HG03442 (cell line): ENCODE results near the gene TTLL11.
"Not testable (repeated sequence)": the region's sequence is repeated elsewhere in the genome, so short reads cannot be mapped to it uniquely, and the experiment has no call there.

Experiments
- ATAC-seq: cut with Tn5 transposase; IDR thresholded peaks from one replicate; pipeline ENCODE4 v1.9.1; 2021; ENCODE audit warnings: mild to moderate bottlenecking, moderate library complexity; ENCODE audit not compliant: unreplicated experiment

Gene TTLL11

DNA sequence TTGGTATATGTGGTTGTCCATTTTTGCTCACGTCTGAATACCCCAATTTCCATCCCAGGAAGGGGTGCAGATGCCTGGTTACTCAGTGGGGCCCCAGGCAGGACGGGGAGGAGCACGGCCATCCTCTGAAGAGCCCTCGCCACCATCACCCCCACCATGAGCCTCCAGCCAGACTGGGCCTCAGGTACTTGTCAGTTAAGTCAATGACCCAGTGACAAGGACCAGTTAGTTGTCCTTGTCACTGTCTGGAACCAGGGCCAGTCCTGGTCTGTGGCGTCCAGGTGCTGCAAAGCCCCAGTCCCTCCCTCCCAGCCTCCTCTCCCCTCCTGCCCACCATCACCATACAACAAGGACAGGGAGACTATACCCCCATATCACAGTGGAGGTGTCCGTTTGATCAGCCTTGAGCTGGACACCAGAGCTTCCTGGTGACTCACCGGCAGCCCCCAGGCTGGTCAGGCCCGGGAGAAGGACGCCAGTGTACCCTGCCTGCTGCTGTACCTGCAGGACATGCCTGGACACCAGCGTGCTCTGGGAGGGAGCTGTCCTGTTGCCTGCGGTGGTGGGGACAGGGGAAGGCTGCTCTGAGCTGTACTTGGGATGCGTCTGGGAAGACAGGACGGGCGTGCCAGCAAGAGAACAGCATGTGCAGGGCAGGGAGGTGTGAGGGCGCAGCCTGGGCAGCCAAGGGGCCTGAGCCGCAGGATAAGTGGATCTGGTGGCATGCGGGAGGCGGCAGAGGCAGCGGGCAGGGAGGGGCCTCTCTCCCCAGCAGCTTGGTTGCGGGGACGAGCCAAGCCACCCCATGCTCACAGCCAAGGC lies 32.6 kb upstream of the TTLL11 start:
- no peak for ATAC-seq

GRCh38 chr9:122125158-122125508 lies 32.0 kb upstream of the TTLL11 start:
- no peak for ATAC-seq

DNA sequence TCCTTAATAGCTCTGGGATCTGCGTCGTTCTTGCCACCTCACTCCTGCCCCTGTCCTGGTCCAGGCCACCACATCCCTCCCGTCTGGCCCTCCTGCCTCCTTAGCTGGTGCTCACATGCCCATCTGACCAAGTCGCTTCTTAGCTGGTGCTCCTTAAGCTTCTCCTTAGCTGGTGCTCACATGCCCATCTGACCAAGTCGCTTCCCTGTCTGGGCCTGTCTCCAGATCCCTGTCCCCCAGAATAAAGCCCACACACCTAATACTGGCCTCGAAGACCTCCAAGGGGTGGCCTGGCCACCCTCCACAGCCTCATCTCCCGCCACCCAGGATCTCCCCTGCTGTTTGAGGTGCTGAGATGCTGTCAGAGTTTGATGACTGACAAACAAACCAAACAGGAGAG lies 31.4 kb upstream of the TTLL11 start:
- ATAC-seq = no peak

- ATAC-seq = no peak
Measured at GRCh38 chr9:122124048-122124447, 30.9 kb upstream of the TTLL11 start.

DNA sequence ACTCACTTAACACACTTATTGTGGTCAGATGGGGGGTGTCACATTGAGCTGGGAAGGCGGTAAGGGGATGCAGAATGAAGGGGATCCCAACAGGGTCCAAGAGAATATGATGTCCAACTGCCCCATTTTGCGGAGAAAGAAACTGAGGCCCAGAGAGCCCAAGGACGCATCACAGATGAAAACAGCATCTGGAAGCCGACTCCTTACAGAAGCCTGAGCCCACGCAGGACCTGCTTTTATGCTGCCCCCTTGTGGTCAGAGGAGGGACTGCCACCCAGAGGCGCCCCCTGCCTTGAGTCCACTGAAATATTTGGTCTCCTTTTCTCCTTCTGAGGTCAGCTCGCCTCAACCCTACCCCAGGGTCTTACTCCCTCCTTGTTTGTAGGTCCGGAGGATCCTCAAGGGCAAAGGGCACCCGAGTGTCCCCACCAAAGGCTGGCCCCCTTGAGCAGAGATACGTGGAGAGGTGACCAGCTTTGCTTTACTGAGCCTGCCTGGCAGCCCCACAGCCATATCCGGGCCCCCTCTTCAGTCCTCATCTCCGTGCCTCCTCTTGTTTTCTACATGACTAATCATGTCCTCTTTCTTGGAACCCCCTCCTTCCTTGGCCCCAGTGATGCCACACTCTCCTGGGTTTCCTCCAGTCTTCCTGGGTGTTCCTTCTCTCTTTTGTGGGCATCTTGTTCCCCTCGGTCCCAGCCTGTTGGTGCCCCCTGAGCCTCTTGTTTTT lies 30.0 kb upstream of the TTLL11 start:
- ATAC-seq = no peak

DNA sequence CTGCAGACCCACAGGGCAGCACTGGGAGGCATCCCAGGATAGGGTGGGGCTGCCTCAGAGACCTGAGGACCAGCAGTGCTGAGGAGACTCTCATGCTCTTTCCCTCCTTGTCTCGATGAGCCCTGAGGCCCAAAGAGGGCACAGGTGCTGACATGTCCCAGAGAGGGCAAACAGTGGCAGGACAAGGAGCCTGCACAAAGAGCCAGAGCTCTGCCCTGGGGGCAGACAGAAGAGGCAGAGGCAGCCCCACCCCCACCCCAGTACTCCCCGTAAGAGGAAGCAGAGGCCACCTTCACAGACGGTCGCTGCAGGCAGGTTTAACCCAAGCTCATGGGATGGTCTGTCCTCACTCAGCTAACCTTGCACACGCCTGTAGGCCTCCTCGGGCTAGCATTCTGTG lies 29.4 kb upstream of the TTLL11 start:
- no peak for ATAC-seq

DNA sequence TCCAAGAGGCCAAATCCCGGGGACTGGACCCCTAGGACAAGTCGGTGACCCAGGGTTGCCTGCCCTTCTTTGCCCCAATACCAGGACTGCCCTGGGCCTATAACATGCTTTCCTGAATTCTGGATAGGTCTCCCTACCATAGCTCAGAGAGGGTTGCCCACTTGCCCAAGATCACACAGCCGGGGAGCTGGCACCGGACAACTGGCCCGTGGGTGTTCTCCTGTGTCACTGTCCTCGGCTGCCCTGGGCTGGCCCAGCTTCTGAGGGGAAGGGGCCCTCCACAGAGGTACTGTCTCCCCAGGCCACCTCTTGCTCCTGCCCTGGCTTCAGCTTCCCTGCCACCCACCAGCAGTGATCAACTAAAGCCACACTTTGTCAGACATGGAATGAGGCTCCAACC lies 28.8 kb upstream of the TTLL11 start:
- ATAC-seq = no peak

GRCh38 chr9:122121391-122121790 lies 28.3 kb upstream of the TTLL11 start:
- no peak for ATAC-seq

GRCh38 chr9:122120316-122121071 lies 27.4 kb upstream of the TTLL11 start:
- ATAC-seq = no peak

DNA sequence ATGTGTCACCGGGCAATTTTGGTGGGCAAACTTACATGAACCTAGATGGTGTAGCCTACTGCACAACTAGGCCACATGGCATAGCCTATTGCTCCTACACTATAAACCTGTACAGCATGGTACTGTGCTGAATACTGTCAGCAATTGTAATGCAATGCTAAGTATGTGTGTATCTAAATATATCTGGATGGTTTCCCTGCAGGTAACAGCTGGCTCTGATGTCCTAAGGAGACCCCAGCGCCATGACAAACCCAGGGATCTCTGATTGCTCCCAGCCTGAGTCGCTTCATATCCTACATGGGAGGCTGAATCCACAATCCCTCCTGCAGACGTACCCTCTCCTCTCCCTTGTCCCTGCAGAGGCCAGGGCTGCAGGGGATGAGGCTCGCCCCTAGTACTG lies 26.6 kb upstream of the TTLL11 start:
- ATAC-seq = no peak

DNA sequence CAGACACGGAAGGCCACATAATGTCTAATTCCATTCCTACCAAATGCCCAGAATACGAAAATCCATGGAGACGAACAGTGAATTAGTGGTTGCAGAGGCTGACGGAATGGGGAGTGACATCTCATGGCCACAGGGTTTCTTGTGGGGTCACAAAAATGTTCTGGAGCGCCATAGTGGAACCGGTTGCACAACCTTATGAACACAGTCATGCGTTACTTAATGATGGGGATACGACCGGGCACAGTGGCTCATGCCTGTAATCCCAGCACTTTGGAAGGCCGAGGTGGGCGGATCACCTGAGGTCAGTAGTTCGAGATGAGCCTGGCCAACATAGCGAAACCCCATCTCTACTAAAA lies 26.0 kb upstream of the TTLL11 start:
- ATAC-seq = no peak

- ATAC-seq = no peak
Measured at GRCh38 chr9:122118343-122119165, 25.4 kb upstream of the TTLL11 start.

DNA sequence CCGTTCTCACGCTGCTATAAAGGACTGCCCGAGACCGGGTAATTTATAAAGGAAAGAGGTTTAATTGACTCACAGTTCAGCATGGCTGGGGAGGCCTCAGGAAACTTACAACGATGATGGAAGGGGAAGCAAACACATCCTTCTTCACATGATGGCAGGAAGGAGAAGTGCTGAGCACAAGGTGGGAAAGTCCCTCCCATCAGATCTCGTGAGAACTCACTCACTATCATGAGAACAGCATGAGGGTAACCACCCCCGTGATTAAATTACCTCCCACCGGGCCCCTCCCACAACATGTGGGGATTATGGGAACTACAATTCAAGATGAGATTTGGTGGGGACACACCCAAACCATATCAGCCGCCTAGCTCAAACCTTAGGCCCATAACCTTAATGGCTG lies 24.1 kb upstream of the TTLL11 start:
- not testable (repeated sequence) for ATAC-seq

- no peak for ATAC-seq
Measured at GRCh38 chr9:122116448-122117173, 23.5 kb upstream of the TTLL11 start.

DNA sequence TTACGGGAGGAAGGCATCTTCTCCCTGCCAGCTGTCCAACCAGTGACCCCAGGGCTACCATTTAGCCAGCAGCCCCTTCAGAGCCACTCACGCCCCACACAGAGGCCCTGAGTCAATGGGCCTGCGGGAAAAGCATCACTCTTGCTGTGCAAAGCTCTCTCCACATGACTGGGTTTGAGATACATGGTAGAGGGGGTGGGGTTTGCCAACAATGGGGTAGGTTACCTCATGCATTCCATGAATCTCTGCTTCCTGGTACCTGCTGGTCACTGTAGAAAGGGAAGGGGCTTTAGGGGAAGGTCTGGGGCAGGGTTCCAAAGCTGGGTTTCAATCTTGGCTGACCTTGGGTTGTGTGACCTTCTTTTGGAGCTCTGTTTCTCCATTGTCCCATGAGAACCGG lies 22.9 kb upstream of the TTLL11 start:
- ATAC-seq = no peak

GRCh38 chr9:122115176-122116035 lies 22.3 kb upstream of the TTLL11 start:
- ATAC-seq = no peak

DNA sequence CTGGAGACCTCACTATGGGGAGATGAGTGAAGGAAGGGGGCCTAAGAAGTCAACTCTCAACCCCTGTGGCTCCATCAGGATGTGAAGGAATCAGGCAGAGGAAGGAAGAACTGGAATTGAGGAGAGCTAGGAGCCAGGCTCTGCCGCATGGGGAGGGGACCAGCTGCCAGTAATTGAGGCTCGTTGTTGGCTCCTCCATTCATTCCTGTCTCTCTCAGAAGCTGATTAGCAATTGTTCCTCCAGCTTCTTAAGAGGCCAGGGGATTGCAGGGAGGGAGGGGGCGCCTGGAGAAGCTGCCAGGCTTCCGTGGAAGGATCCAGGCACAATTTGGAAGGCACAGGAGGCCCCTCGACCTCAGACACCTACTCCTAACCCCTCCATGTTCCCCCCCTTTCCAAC lies 20.5 kb upstream of the TTLL11 start:
- no peak for ATAC-seq

DNA sequence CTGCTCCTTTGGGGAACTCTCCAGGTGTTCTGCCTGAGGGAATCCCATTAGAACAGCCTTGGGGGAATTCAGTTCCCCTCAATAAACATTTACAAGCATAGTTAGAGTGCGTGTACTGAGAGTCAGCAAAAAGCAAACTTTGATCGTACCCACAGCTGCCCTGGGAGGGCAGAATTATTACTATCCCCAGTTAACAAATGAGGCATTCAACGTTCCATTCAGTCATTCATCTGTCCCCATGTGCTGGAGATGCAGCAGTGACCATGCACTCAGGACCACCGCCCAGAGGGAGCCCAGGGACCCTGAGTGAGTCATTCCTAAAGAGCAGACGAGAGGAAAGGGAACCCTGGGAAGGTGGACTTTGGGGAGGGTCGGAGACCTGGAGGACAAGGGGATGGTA lies 19.1 kb upstream of the TTLL11 start:
- no peak for ATAC-seq

GRCh38 chr9:122111413-122112085 lies 18.4 kb upstream of the TTLL11 start:
- no peak for ATAC-seq
